Neural cell (in vitro differentiated cells): Measurements from ENCODE around the gene SACM1L.

Experiments used
- CTCF ChIP-seq: fragments of 450-650 bp; IDR thresholded peaks from 2 replicates; pipeline ENCODE4 v1.5.1; 2014; ENCODE audit warnings: antibody characterized with exemption, mild to moderate bottlenecking, moderate library complexity; ENCODE audit not compliant: poor library complexity, severe bottlenecking
- SMC3 ChIP-seq: fragments of 450-650 bp; conservative IDR thresholded peaks from 2 replicates; pipeline ENCODE4 v1.6.1; 2014; ENCODE audit warnings: antibody characterized with exemption, mild to moderate bottlenecking, moderate library complexity; ENCODE audit not compliant: poor library complexity

GRCh38 chr3:45751537-45752242, 62.5 kb downstream of the SACM1L start:
- TF ChIP-seq CTCF (no peak), SMC3 (no peak)
